ENCODE data around the gene SP5.

Gene SP5

DNA sequence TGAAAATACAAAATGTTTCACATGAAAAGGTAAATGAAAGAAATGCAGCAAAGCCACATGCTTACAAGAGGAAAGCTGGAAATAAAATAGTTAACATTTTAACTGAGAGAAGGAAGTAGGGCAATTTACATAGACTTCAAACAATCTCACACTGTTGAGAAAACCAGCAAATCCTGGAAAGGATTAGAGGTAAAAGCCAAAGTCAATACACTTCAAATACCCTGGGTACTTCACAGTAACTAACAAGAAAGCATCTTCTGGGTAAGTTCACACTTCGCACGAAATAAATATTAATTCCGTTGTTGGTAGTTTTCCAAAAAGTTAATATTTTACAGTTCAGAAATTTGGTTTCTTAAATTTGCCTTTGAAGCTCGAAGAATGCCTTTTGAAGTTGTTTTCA lies 51.6 kb downstream of the SP5 start:
- no peak for DNase-seq (ENCODE audit: low read depth)
- Histone ChIP-seq H3K4me3 (ENCODE audit: low read length) (no peak overlapping the region), H3K9me3 (ENCODE audit: control insufficient read depth, low read length) (no peaks in the 10 kb centered on the region)

More for the DNA sequence above, 51.6 kb downstream of the SP5 start:
- Histone ChIP-seq H3K4me1 (ENCODE audit: control insufficient read depth, insufficient read depth, low read length) (no peaks in the 10 kb centered on the region), H3K9ac (ENCODE audit: low read length) (no peak overlapping the region), H3K36me3 (ENCODE audit: control insufficient read depth, insufficient read depth, low read length, severe bottlenecking) (no peaks in the 10 kb centered on the region), H3K27me3 (replicated peaks; ENCODE audit: control insufficient read depth, insufficient read depth, low read length) (no peaks in the 10 kb centered on the region)
